Endodermal cell (in vitro differentiated cells): ENCODE results near the gene GABBR1. TPM values are rescaled to one million over a fixed set of nuclear protein-coding genes. Genes with fewer than 3 reads are reported as not detected.

ENCODE experiments used
- DNase-seq: peaks from one replicate; pipeline ENCODE4 v3.0.0-alpha.2; 2017
- H3K27ac ChIP-seq: 2 replicates; pipeline ENCODE4 v1.5.1; 2013; ENCODE audit warnings: mild to moderate bottlenecking, low read depth, low read length, moderate library complexity
- H3K27me3 ChIP-seq: 2 replicates; pipeline ENCODE4 v1.6.1; 2013; ENCODE audit warnings: mild to moderate bottlenecking, low read length, moderate library complexity; ENCODE audit not compliant: insufficient read depth, control insufficient read depth, poor library complexity, severe bottlenecking
- H3K36me3 ChIP-seq: 2 replicates; pipeline ENCODE4 v1.7.0; 2013; ENCODE audit warnings: mild to moderate bottlenecking, low read length, moderate library complexity; ENCODE audit not compliant: control insufficient read depth, insufficient read depth
- H3K4me1 ChIP-seq: one replicate; pipeline ENCODE4 v1.7.0; 2013; ENCODE audit warnings: low read length; ENCODE audit not compliant: control insufficient read depth, insufficient read depth
- H3K4me3 ChIP-seq: 2 replicates; pipeline ENCODE4 v1.5.1; 2013; ENCODE audit warnings: mild to moderate bottlenecking, low read length, moderate library complexity
- H3K9ac ChIP-seq: 2 replicates; pipeline ENCODE4 v1.6.1; 2013; ENCODE audit warnings: mild to moderate bottlenecking, low read length, moderate library complexity; ENCODE audit not compliant: poor library complexity, severe bottlenecking; ENCODE audit errors: extremely low read depth
- H3K9me3 ChIP-seq: 2 replicates; pipeline ENCODE4 v1.6.1; 2013; ENCODE audit warnings: mild to moderate bottlenecking, low read length, moderate library complexity; ENCODE audit not compliant: control insufficient read depth
- H3K27ac Mint-ChIP-seq: 2 replicates; pipeline ENCODE4 v1.8.0; 2020; ENCODE audit warnings: mixed read lengths
- H3K27me3 Mint-ChIP-seq: 2 replicates; pipeline ENCODE4 v1.8.0; 2021; ENCODE audit warnings: mild to moderate bottlenecking, mixed read lengths; ENCODE audit not compliant: insufficient read depth
- H3K36me3 Mint-ChIP-seq: 2 replicates; pipeline ENCODE4 v1.8.0; 2020; ENCODE audit warnings: low read depth, mixed read lengths
- H3K4me1 Mint-ChIP-seq: 2 replicates; pipeline ENCODE4 v1.8.0; 2020; ENCODE audit warnings: mixed read lengths
- H3K4me3 Mint-ChIP-seq: 2 replicates; pipeline ENCODE4 v1.8.0; 2020; ENCODE audit warnings: mild to moderate bottlenecking, moderate library complexity, mixed read lengths
- H3K9me3 Mint-ChIP-seq: 2 replicates; pipeline ENCODE4 v1.8.0; 2020; ENCODE audit warnings: mild to moderate bottlenecking, mixed read lengths
- WGBS, 2 experiments: methylation state at CpG; one replicate each; pipeline versions ENCODE4 v1.1.5 to v1.1.7; 2013; ENCODE audit warnings: missing lambda C conversion rate in 2 of 2, mixed read lengths in 1 of 2; ENCODE audit not compliant: insufficient coverage in 1 of 2, insufficient read length in 1 of 2; 5-methylcytosine and 5-hydroxymethylcytosine counted together
- total RNA-seq, 2 donors: library from RNA; stranded (reverse); fragmentation: NEBNext Ultra II Directional in 1 of 2; extraction: Animal tissue kit (Norgen Biotek cat#: 25700) in 1 of 2; gene quantifications; 2 replicates in 1 of 2; 3 replicates in 1 of 2; pipeline ENCODE4 v1.2.1, GENCODE V29; 2021
- TF ChIP-seq, protein P1 (sequence below): fragments of 200-600 bp; sonication (generic); conservative IDR thresholded peaks from 2 replicates; pipeline ENCODE4 v1.5.0; 2021; ENCODE audit warnings: antibody characterized with exemption, mild to moderate bottlenecking

The GABBR1 gene
- total RNA-seq, 2 donors from 2014 or later, result 81.8 to 99.1 TPM

DNA sequence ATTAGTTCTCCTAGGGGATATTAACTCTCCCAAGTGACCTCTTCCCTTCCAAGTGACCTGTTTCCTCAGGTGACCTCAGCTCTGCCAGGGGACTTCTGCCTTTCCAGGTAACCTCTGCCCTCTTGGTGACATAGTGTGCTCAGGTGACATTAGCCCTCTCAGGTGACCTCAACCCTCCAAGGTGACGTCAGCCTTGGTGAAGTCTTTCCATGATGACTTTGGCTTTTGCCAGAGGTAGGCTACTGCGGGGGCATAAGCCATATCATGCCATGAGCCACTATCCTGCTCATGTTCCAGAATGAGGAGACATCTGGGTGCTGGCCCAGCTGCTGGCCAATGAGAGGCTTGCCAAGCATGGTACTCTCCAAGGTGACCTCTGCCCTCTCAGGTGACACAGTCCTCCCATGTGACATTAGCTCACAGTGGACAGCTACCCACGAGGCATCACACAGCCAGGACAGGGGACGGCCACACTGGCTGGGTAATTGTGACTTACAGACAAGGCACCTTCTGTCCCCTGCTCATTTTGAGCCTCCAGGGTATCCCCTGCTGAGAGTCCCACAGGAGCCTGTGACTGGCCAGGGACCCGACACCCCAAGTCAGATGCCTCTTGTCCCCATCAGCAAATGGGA, 104.6 kb downstream of the GABBR1 start:
- Histone ChIP-seq H3K4me1 (no peaks in the 10 kb centered on the region), H3K36me3 (no peaks in the 10 kb centered on the region), H3K27me3 (no peaks in the 10 kb centered on the region), H3K9me3 (peaks cover 13% of the 10 kb centered on the region), H3K4me3 (no peak overlapping the region), H3K27ac (no peak overlapping the region), H3K9ac (no peak overlapping the region)
- no peak overlapping the region for H3K4me3 Mint-ChIP-seq
- peak; percentile 24 for DNase-seq
- peaks cover 10% of the 10 kb centered on the region for H3K9me3 Mint-ChIP-seq
- TF ChIP-seq, protein P1, sequence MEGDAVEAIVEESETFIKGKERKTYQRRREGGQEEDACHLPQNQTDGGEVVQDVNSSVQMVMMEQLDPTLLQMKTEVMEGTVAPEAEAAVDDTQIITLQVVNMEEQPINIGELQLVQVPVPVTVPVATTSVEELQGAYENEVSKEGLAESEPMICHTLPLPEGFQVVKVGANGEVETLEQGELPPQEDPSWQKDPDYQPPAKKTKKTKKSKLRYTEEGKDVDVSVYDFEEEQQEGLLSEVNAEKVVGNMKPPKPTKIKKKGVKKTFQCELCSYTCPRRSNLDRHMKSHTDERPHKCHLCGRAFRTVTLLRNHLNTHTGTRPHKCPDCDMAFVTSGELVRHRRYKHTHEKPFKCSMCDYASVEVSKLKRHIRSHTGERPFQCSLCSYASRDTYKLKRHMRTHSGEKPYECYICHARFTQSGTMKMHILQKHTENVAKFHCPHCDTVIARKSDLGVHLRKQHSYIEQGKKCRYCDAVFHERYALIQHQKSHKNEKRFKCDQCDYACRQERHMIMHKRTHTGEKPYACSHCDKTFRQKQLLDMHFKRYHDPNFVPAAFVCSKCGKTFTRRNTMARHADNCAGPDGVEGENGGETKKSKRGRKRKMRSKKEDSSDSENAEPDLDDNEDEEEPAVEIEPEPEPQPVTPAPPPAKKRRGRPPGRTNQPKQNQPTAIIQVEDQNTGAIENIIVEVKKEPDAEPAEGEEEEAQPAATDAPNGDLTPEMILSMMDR, result no peak
- peaks cover 1% of the 10 kb centered on the region for H3K27me3 Mint-ChIP-seq
- no peaks in the 10 kb centered on the region for H3K36me3 Mint-ChIP-seq
- H3K4me1 Mint-ChIP-seq, result no peaks in the 10 kb centered on the region
- 80 to 93% methylated on average over 3 to 5 of the region's 5 CpGs for WGBS, 2 experiments
- H3K27ac Mint-ChIP-seq, result no peak overlapping the region

DNA sequence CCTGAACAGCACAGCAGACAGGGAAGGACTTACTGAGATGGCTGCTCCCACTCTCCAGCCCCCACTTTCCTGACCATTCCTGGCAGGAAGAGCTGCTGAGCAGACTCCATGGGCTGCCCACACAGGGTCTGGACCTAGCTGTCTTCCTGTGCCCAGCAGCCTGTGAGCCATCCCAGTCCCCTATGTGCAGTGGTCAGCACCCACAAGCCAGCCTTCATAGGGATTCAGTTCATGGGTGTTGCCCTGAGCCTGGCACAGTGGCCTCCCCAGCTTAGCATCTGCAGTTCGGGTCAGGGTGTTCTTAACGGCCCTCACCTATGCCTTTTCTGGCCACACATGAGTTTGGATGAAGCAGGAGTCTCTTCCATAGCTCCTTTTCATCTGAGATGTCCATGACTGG, 105.4 kb downstream of the GABBR1 start:
- no peaks in the 10 kb centered on the region for H3K4me1 Mint-ChIP-seq
- peaks cover 17% of the 10 kb centered on the region for H3K9me3 Mint-ChIP-seq
- no peak overlapping the region for H3K9ac ChIP-seq
- H3K27me3 ChIP-seq, result no peaks in the 10 kb centered on the region
- no peak overlapping the region for H3K27ac Mint-ChIP-seq
- no peaks in the 10 kb centered on the region for H3K36me3 Mint-ChIP-seq
- WGBS, 2 experiments, result 90 to 93% methylated on average over 2 of the region's 2 CpGs
- H3K4me3 Mint-ChIP-seq, result no peak overlapping the region
- TF ChIP-seq, protein P1, result no peak
- H3K36me3 ChIP-seq, result no peaks in the 10 kb centered on the region
- peak; percentile 29 for DNase-seq
- H3K4me1 ChIP-seq, result no peaks in the 10 kb centered on the region
- H3K4me3 ChIP-seq, result no peak overlapping the region
- H3K27me3 Mint-ChIP-seq, result peaks cover 1% of the 10 kb centered on the region
- H3K9me3 ChIP-seq, result peaks cover 21% of the 10 kb centered on the region
- H3K27ac ChIP-seq, result no peak overlapping the region

DNA sequence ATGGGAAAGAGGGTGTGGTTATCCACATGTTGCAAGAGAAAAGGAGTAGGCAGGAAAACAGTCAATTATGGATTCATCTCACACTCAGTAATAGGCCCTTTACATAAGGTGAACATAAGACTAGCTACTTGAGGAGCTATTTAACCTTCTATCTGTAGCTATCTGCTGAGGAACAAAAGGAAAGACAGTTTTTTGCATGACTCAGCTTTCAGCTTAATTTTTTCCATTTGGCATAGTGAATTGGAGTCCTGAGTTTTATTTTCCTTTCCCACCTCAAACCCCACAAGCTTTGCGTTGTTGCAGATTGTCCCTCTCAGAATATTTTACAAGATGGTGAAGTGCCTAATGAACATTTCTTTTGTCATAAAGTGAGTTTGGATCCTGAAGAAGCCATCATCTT, 105.9 kb downstream of the GABBR1 start:
- Mint-ChIP-seq H3K27me3 (peaks cover 1% of the 10 kb centered on the region), H3K36me3 (no peaks in the 10 kb centered on the region), H3K27ac (no peak overlapping the region), H3K9me3 (peaks cover 18% of the 10 kb centered on the region), H3K4me1 (no peaks in the 10 kb centered on the region), H3K4me3 (no peak overlapping the region)
- H3K27ac ChIP-seq, result no peak overlapping the region
- no peaks in the 10 kb centered on the region for H3K4me1 ChIP-seq
- H3K27me3 ChIP-seq, result no peaks in the 10 kb centered on the region
- no peak for DNase-seq
- H3K36me3 ChIP-seq, result no peaks in the 10 kb centered on the region
- peaks cover 24% of the 10 kb centered on the region for H3K9me3 ChIP-seq
- 100% methylated on average over 1 of the region's 1 CpG; no CpG with 5 or more reads in 1 of the 2 experiments for WGBS, 2 experiments
- H3K4me3 ChIP-seq, result no peak overlapping the region
- H3K9ac ChIP-seq, result no peak overlapping the region
- TF ChIP-seq, protein P1, result no peak
